ENCODE measurements around the gene MED27. TPM values are rescaled to one million over a fixed set of nuclear protein-coding genes. Genes with fewer than 3 reads are reported as not detected.

The MED27 gene
- total and polyA plus RNA-seq, 9 of the 15 experiments (the other 6 are each of a cell fraction or from before 2014, with no cell fraction given) = 24.4 to 91.0 (median 36.1) TPM

- TF ChIP-seq ZZZ3 (IDR thresholded peaks at IDR 0.05) (no peak), ZNF263 (CRISPR knock-in tag; IDR thresholded peaks at IDR 0.05; ENCODE audit: borderline replicate concordance) (no peak), ZNF316 (IDR thresholded peaks at IDR 0.05) (no peak), MNT (conservative IDR thresholded peaks at IDR 0.05) (no peak), CTCFL (IDR thresholded peaks at IDR 0.05; ENCODE audit: borderline replicate concordance, insufficient read depth, low read depth, low read length, poor library complexity, severe bottlenecking) (no peak), CEBPG (CRISPR knock-in tag; IDR thresholded peaks at IDR 0.05) (no peak), CEBPG (tag; conservative IDR thresholded peaks at IDR 0.05 in 1 of 2, IDR thresholded peaks at IDR 0.05 in 1 of 2) (no peak), ZC3H4 (CRISPR knock-in tag; IDR thresholded peaks at IDR 0.05; ENCODE audit: borderline replicate concordance) (no peak), MTA3 (IDR thresholded peaks at IDR 0.05; ENCODE audit: borderline replicate concordance) (no peak), SMAD2 (IDR thresholded peaks at IDR 0.05; ENCODE audit: low read depth, low read length) (no peak), RFX7 (CRISPR knock-in tag; IDR thresholded peaks at IDR 0.05) (no peak)
Observed at GRCh38 chr9:131910572-131910971, 169.1 kb downstream of the MED27 start (continued).

All from K562 (cell line).